ENCODE data around the gene MARCO. TPM values are rescaled to one million over a fixed set of nuclear protein-coding genes. Genes with fewer than 3 reads are reported as not detected.

MARCO gene
- total RNA-seq, 4 donors from 2014 or later = 3.3 to 8.2 (median 4.0) TPM

- DNase-seq = no peak
- H3K27me3 ChIP-seq = no peaks in the 10 kb centered on the region
- no peaks in the 10 kb centered on the region for H3K9me3 ChIP-seq
- TF ChIP-seq CTCF (IDR thresholded peaks at IDR 0.05) = no peak
- no peak for TF ChIP-seq POLR2A (IDR thresholded peaks at IDR 0.05)
- H3K4me3 ChIP-seq = no peak overlapping the region
- H3K4me1 ChIP-seq = no peaks in the 10 kb centered on the region
- no peak overlapping the region for H3K27ac ChIP-seq
- no peaks in the 10 kb centered on the region for H3K36me3 ChIP-seq
Measured at GRCh38 chr2:118968961-118969733, 27.2 kb downstream of the MARCO start.

DNA sequence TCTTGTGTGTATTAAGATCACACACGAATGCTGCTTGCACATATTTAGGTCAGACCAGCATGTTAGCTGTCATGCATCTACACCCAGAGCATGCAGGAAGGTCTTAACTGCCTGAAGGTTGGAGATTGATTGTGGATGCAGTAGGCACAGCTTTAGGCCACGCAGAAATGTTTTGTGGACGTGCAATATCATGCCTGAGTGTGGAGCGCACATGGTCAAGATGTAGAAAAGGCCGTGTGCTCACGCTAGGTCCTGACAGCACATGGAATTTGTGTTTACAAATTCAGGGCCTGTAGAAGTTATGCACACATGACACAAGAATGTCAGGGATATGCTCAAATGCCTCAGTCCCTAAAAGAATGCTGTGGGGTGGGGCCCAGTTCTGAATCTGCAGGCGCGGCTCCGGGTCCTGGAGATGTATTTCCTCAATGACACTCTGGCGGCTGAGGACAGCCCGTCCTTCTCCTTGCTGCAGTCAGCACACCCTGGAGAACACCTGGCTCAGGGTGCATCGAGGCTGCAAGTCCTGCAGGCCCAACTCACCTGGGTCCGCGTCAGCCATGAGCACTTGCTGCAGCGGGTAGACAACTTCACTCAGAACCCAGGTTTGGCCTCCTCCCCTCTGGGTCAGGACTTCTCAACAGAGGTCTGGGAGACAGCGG is 27.9 kb downstream of the MARCO start:
- DNase-seq = no peak

DNA sequence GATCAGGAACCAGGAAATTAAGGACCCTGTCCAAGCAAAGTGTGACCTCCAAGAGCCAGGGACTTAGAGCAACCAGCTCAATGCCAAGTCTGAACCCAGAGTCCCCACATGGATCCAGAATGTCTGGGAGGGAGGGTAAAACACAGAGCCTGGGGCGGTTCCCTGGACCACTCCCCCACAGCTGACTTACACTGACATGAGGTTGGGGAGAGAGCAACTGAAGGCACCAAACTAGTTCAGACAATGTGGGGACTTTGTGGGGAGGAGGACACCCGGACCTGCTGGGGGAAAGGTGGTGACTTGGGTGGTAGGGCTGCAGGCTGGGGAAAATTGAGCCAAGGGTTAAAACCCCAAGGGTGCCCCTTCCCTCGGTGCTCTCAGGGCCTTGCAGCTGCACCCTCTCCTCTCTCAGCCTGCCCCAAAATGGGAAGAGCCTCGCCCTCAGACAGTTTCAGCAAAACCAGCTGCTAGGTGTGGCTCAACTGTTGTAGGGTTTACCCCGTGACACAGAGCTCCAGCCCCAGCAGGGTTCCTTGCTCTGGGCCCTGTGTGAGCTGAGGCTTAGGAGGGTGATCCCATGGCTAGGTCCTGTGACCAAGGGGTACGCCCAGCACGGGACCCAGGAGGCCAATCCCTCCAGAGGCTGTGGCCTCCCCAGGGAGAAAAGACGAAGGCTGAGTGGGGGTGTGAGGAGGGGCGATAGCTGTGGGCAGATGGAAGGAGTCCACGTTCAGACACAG is 28.6 kb downstream of the MARCO start:
- Histone ChIP-seq H3K27ac (no peak overlapping the region), H3K4me1 (no peaks in the 10 kb centered on the region), H3K4me3 (no peak overlapping the region), H3K9me3 (no peaks in the 10 kb centered on the region), H3K27me3 (no peaks in the 10 kb centered on the region), H3K36me3 (no peaks in the 10 kb centered on the region)
- no peak for DNase-seq
- TF ChIP-seq CTCF (IDR thresholded peaks at IDR 0.05) = no peak
- TF ChIP-seq POLR2A (IDR thresholded peaks at IDR 0.05) = no peak

More for the DNA sequence above, 27.9 kb downstream of the MARCO start:
- H3K27ac ChIP-seq = no peak overlapping the region
- H3K4me3 ChIP-seq = no peak overlapping the region
- H3K36me3 ChIP-seq = no peaks in the 10 kb centered on the region
- TF ChIP-seq POLR2A (IDR thresholded peaks at IDR 0.05) (no peak), CTCF (IDR thresholded peaks at IDR 0.05) (no peak)
- no peaks in the 10 kb centered on the region for H3K4me1 ChIP-seq
- H3K27me3 ChIP-seq = no peaks in the 10 kb centered on the region
- H3K9me3 ChIP-seq = no peaks in the 10 kb centered on the region

DNA sequence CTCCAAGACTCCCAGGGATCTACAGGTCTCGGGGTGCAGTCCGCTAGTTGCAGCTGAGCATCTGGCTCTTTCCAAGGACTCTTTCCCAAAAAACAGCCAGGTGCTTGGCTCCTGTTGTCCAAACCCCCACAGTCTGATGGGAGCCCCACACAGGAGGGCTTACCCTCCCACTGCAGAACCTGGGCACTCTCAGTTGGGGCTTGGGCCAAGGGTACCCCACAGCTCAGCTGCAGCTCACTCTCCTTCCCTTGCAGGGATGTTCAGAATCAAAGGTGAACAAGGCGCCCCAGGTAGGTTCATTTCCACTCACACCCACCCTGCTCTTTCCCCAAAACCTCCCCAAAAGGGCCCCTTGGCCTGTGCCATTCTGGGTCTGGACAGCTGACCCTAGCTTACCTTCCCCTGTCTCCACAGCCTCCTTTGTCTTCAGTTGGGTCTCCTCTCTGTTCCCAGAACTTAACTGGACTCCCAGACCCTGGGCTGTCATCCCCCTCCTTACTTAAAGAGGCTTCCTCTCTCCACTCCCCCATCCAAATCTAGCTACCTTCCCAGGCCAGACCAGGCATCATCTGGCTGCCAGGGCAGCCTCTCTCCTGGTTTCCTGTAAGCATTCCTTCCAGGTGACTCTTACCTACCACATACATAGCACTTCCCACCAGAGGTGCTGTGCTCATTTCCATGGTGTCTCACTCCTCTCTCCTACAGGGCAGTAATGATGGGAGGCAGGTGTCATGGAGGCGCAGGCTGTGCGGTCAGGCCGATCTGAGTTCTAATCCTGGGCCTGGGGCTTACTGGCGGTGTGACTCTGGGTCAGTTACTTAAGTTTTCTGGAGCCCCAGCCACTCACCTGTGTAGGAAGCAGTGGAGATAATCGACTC is 29.5 kb downstream of the MARCO start:
- H3K27me3 ChIP-seq = no peaks in the 10 kb centered on the region
- H3K27ac ChIP-seq = no peak overlapping the region
- no peaks in the 10 kb centered on the region for H3K36me3 ChIP-seq
- no peak overlapping the region for H3K4me3 ChIP-seq
- H3K9me3 ChIP-seq = no peaks in the 10 kb centered on the region
- H3K4me1 ChIP-seq = no peaks in the 10 kb centered on the region
- DNase-seq = no peak
- TF ChIP-seq CTCF (IDR thresholded peaks at IDR 0.05) (no peak), POLR2A (IDR thresholded peaks at IDR 0.05) (no peak)

GRCh38 chr2:118973542-118973951 is 31.6 kb downstream of the MARCO start:
- Histone ChIP-seq H3K36me3 (no peaks in the 10 kb centered on the region), H3K9me3 (no peaks in the 10 kb centered on the region), H3K4me3 (no peak overlapping the region), H3K27ac (no peak overlapping the region), H3K4me1 (no peaks in the 10 kb centered on the region), H3K27me3 (no peaks in the 10 kb centered on the region)
- DNase-seq = no peak
- no peak for TF ChIP-seq CTCF (IDR thresholded peaks at IDR 0.05)
- no peak for TF ChIP-seq POLR2A (IDR thresholded peaks at IDR 0.05)
